Nephron progenitor cell (in vitro differentiated cells): ENCODE results near the gene NKD1.

Source experiments
- DNase-seq: peaks from one replicate; pipeline ENCODE4 v3.0.0; 2021
- H3K27ac Mint-ChIP-seq: 2 replicates; pipeline ENCODE4 v1.8.0; 2021; ENCODE audit warnings: mild to moderate bottlenecking, moderate library complexity, mixed read lengths
- H3K27me3 Mint-ChIP-seq: 2 replicates; pipeline ENCODE4 v1.8.0; 2021; ENCODE audit warnings: mild to moderate bottlenecking, low read depth, mixed read lengths; ENCODE audit not compliant: poor library complexity
- H3K36me3 Mint-ChIP-seq: 2 replicates; pipeline ENCODE4 v1.8.0; 2021; ENCODE audit warnings: low read depth, mixed read lengths
- H3K4me1 Mint-ChIP-seq: 2 replicates; pipeline ENCODE4 v1.8.0; 2021; ENCODE audit warnings: mixed read lengths
- H3K4me3 Mint-ChIP-seq: 2 replicates; pipeline ENCODE4 v1.8.0; 2021; ENCODE audit warnings: mild to moderate bottlenecking, moderate library complexity, mixed read lengths
- H3K9me3 Mint-ChIP-seq: 2 replicates; pipeline ENCODE4 v1.8.0; 2021; ENCODE audit warnings: mild to moderate bottlenecking, moderate library complexity, mixed read lengths
- CTCF ChIP-seq: fragments of 200-600 bp; sonication (generic); IDR thresholded peaks from 2 replicates; pipeline ENCODE4 v1.5.0; 2021; ENCODE audit warnings: antibody characterized with exemption

The NKD1 gene

GRCh38 chr16:50566014-50566962 is 18.1 kb downstream of the NKD1 start:
- Mint-ChIP-seq H3K9me3 (no peaks in the 10 kb centered on the region), H3K4me3 (no peak overlapping the region), H3K27ac (peak overlapping the region; percentile 69), H3K4me1 (peaks cover 48% of the 10 kb centered on the region), H3K36me3 (peaks cover 32% of the 10 kb centered on the region), H3K27me3 (no peaks in the 10 kb centered on the region)
- no peak for DNase-seq
- TF ChIP-seq CTCF: no peak

- H3K36me3 Mint-ChIP-seq: peaks cover 32% of the 10 kb centered on the region
- no peak for DNase-seq
- no peaks in the 10 kb centered on the region for H3K27me3 Mint-ChIP-seq
- H3K4me3 Mint-ChIP-seq: peak overlapping the region; percentile 45
- H3K9me3 Mint-ChIP-seq: no peaks in the 10 kb centered on the region
- H3K27ac Mint-ChIP-seq: peak overlapping the region; percentile 47
- H3K4me1 Mint-ChIP-seq: peaks cover 57% of the 10 kb centered on the region
- TF ChIP-seq CTCF: no peak
These were observed 19.5 kb downstream of the NKD1 start for GRCh38 chr16:50567651-50568050.

- H3K4me3 Mint-ChIP-seq: peak overlapping the region; percentile 31
- no peak for TF ChIP-seq CTCF
- peaks cover 63% of the 10 kb centered on the region for H3K4me1 Mint-ChIP-seq
- peak overlapping the region; percentile 76 for H3K27ac Mint-ChIP-seq
- peaks cover 33% of the 10 kb centered on the region for H3K36me3 Mint-ChIP-seq
- no peaks in the 10 kb centered on the region for H3K27me3 Mint-ChIP-seq
- H3K9me3 Mint-ChIP-seq: no peaks in the 10 kb centered on the region
- peak; percentile 57 for DNase-seq
These were observed 20.1 kb downstream of the NKD1 start for GRCh38 chr16:50568187-50568815.

GRCh38 chr16:50570354-50570753 is 22.2 kb downstream of the NKD1 start:
- Mint-ChIP-seq H3K4me3 (no peak overlapping the region), H3K9me3 (no peaks in the 10 kb centered on the region), H3K4me1 (peaks cover 82% of the 10 kb centered on the region), H3K27ac (peak overlapping the region; percentile 36), H3K27me3 (no peaks in the 10 kb centered on the region), H3K36me3 (peaks cover 33% of the 10 kb centered on the region)
- DNase-seq: no peak
- no peak for TF ChIP-seq CTCF

GRCh38 chr16:50570808-50571598 is 22.8 kb downstream of the NKD1 start:
- Mint-ChIP-seq H3K27me3 (no peaks in the 10 kb centered on the region), H3K36me3 (peaks cover 26% of the 10 kb centered on the region), H3K4me1 (peaks cover 79% of the 10 kb centered on the region), H3K4me3 (no peak overlapping the region), H3K27ac (peak overlapping the region; percentile 52), H3K9me3 (no peaks in the 10 kb centered on the region)
- DNase-seq: no peak
- no peak for TF ChIP-seq CTCF
